GM12878 (cell line): Measurements from ENCODE around the gene EHBP1. TPM values are rescaled to one million over a fixed set of nuclear protein-coding genes. Genes with fewer than 3 reads are reported as not detected.
A peak's percentile ranks its signal among the peaks of the same experiment; 100 is the strongest.

Experiments
- ATAC-seq: fragments of 200-7000 bp; cut with Tn5 transposase; 3 replicates; pipeline ENCODE4 v1.9.1; 2020; ENCODE audit warnings: mild to moderate bottlenecking, moderate library complexity
- BruUV-seq: library from RNA; stranded (reverse); fragments of 400-500 nt; replicated peaks from 2 replicates; lab custom pipeline; 2021; lab: Mats Ljungman, UMichigan
- CTCF ChIA-PET: fragments of 300-600 bp; sonication (Branson Sonifier 250); formaldehyde crosslinking; extraction: SDS; loops from one replicate; lab custom pipeline; 2021; ENCODE audit warnings: inconsistent platforms; lab: Yijun Ruan, JAX
- POLR2A ChIA-PET: fragments of 350-600 bp; formaldehyde crosslinking; extraction: SDS; loops from one replicate; lab custom pipeline; 2021; ENCODE audit warnings: inconsistent platforms; lab: Charles Lee
- RAD21 ChIA-PET: fragments of 300-600 bp; sonication (Branson Sonifier 250); formaldehyde crosslinking; loops from one replicate; lab custom pipeline; 2023; ENCODE audit warnings: antibody characterized with exemption; ENCODE audit not compliant: unreplicated experiment; lab: Charles Lee
- SMC1A ChIA-PET: fragments of 300-600 bp; sonication (Branson Sonifier 250); formaldehyde crosslinking; loops from one replicate; lab custom pipeline; 2023; ENCODE audit not compliant: unreplicated experiment, uncharacterized antibody; lab: Charles Lee
- DNase-seq: peaks from one replicate; pipeline ENCODE4 v3.0.0-alpha.2; 2011; ENCODE audit warnings: low read depth, low spot score
- FAIRE-seq: peaks from 3 replicates; lab custom pipeline; 2011; peaks lifted over from hg19 to GRCh38; lab: Jason Lieb, UNC
- H2AFZ ChIP-seq: 2 replicates; pipeline ENCODE4 v1.6.0; 2011; ENCODE audit warnings: low read depth, low read length, control low read depth; ENCODE audit not compliant: control insufficient read depth
- H3K27ac ChIP-seq: 2 replicates; pipeline ENCODE4 v1.5.1; 2011; ENCODE audit warnings: control low read depth; ENCODE audit not compliant: control insufficient read depth, insufficient read depth
- H3K27me3 ChIP-seq, 2 experiments: replicated peaks in 1 of 2; 2 replicates each; pipeline versions ENCODE4 v1.6.0 to v1.6.1; 2011; ENCODE audit warnings: low read length in 1 of 2; ENCODE audit not compliant: control insufficient read depth in 2 of 2, insufficient read depth in 2 of 2
- H3K36me3 ChIP-seq, 2 experiments: 2 replicates each; pipeline ENCODE4 v1.5.1; 2011; ENCODE audit warnings: low read length in 1 of 2; ENCODE audit not compliant: control insufficient read depth in 2 of 2, insufficient read depth in 2 of 2
- H3K4me1 ChIP-seq: 2 replicates; pipeline ENCODE4 v1.6.1; 2011; ENCODE audit warnings: mild to moderate bottlenecking, low read length, moderate library complexity, mixed read lengths; ENCODE audit not compliant: control insufficient read depth, insufficient read depth
- H3K4me2 ChIP-seq: 2 replicates; pipeline ENCODE4 v1.6.0; 2011; ENCODE audit warnings: control low read depth; ENCODE audit not compliant: control insufficient read depth, insufficient read depth
- H3K4me3 ChIP-seq: fragments of 200-600 bp; sonication (generic); 2 replicates; pipeline ENCODE4 v1.5.1; 2016
- H3K79me2 ChIP-seq: 2 replicates; pipeline ENCODE4 v1.6.0; 2011; ENCODE audit warnings: low read length; ENCODE audit not compliant: control insufficient read depth, insufficient read depth
- H3K9ac ChIP-seq: 2 replicates; pipeline ENCODE4 v1.8.0; 2011; ENCODE audit warnings: low read length, control low read depth, mixed read lengths; ENCODE audit not compliant: control insufficient read depth, insufficient read depth
- H3K9me3 ChIP-seq: replicated peaks from 3 replicates; pipeline ENCODE4 v1.5.1; 2011; ENCODE audit warnings: mild to moderate bottlenecking, low read length; ENCODE audit not compliant: control insufficient read depth, insufficient read depth
- H4K20me1 ChIP-seq: 2 replicates; pipeline ENCODE4 v1.6.0; 2011; ENCODE audit not compliant: control insufficient read depth, insufficient read depth
- CHD1 ChIP-seq: IDR thresholded peaks from 2 replicates; pipeline ENCODE4 v1.6.1; 2012; ENCODE audit warnings: low read depth, low read length, improper control_type of control experiment
- CTCF ChIP-seq, 3 experiments: IDR thresholded peaks in 2 of 3; conservative IDR thresholded peaks in 1 of 3; 2 replicates each; pipeline ENCODE4 v1.5.1; 2011; ENCODE audit warnings: low read depth in 3 of 3, low read length in 3 of 3, mild to moderate bottlenecking in 3 of 3, control low read depth in 2 of 3, moderate library complexity in 2 of 3, inconsistent platforms in 1 of 3, mixed read lengths in 1 of 3; ENCODE audit not compliant: control insufficient read depth in 2 of 3, insufficient read depth in 1 of 3; ENCODE audit errors: extremely low read depth in 1 of 3
- POU2F2 ChIP-seq: IDR thresholded peaks from 3 replicates; pipeline ENCODE4 v1.6.1; 2011; ENCODE audit warnings: low read depth, mild to moderate bottlenecking, low read length, borderline replicate concordance
- RAD21 ChIP-seq: IDR thresholded peaks from 2 replicates; pipeline ENCODE4 v1.6.1; 2011; ENCODE audit warnings: mild to moderate bottlenecking, low read depth, low read length, moderate library complexity; ENCODE audit not compliant: insufficient read depth
- WRNIP1 ChIP-seq: IDR thresholded peaks from 2 replicates; pipeline ENCODE4 v1.6.1; 2011; ENCODE audit warnings: low read depth, low read length, improper control_type of control experiment, borderline replicate concordance
- ZBTB11 ChIP-seq: fragments of 450-650 bp; formaldehyde crosslinking; IDR thresholded peaks from 2 replicates; pipeline ENCODE4 v1.5.0; 2022; ENCODE audit warnings: mild to moderate bottlenecking, missing genetic modification characterization
- WGBS: methylation state at CpG from one replicate; pipeline ENCODE4 v1.1.6; 2016; ENCODE audit warnings: low lambda C conversion rate; ENCODE audit not compliant: insufficient replicate concordance, insufficient coverage; ENCODE audit errors: missing lambda C conversion rate; 5-methylcytosine and 5-hydroxymethylcytosine counted together
- in situ Hi-C: fragments of 300-500 bp; cut with MboI; formaldehyde crosslinking; loops from 9 replicates; pipeline ENCODE4 v1.14.3; 2018; ENCODE audit warnings: mixed read lengths
- intact Hi-C: fragments of 100-400 bp; cut with micrococcal nuclease; formaldehyde crosslinking; loops from one replicate; pipeline ENCODE4 v1.14.2; 2022; ENCODE audit not compliant: unreplicated experiment
- polyA plus RNA-seq, 11 experiments: library from polyadenylated mRNA; depleted of rRNA in 4 of 11; unstranded in 6 of 11; stranded (reverse) in 5 of 11; fragments of >200 nt; fragmentation: Nextera tagmentation in 4 of 11; fragmentation: Illumina TruSeq in 1 of 11; extraction: Ambion mirVana in 4 of 11; extraction: Trizol in 1 of 11; gene quantifications; 1 replicate in 1 of 11; 2 replicates in 10 of 11; pipeline versions ENCODE4 v1.2.1 to v1.2.3, GENCODE V29; 2011 to 2016; ENCODE audit warnings: inconsistent platforms in 2 of 11, missing spikeins in 2 of 11, low read depth in 1 of 11
- total RNA-seq, 4 experiments: library from RNA; depleted of rRNA in 3 of 4; stranded (reverse); fragments of >200 nt in 3 of 4; fragmentation: Illumina TruSeq in 1 of 4; extraction: Trizol in 1 of 4; gene quantifications; 2 replicates each; pipeline versions ENCODE4 v1.2.1 to v1.2.3, GENCODE V29; 2013 to 2021

The EHBP1 gene
- total and polyA plus RNA-seq, 10 of the 15 experiments (the other 5 are each of a cell fraction or from before 2014, with no cell fraction given): 5.7 to 26.1 (median 13.6) TPM

- Histone ChIP-seq H3K79me2 (peaks cover 8% of the 10 kb centered on the region), H3K4me2 (no peak overlapping the region), H3K27ac (no peak overlapping the region), H4K20me1 (no peaks in the 10 kb centered on the region), H3K4me1 (peaks cover 4% of the 10 kb centered on the region; the same call in 1 of the 2 replicates), H3K4me3 (no peak overlapping the region), H3K36me3 (peaks cover 0 to 3% of the 10 kb centered on the region in 2 experiments; a peak in 1 of 4 replicates), H3K9ac (no peak overlapping the region), H3K27me3 (no peaks in the 10 kb centered on the region), H2AFZ (no peak overlapping the region), H3K9me3 (peaks cover 8% of the 10 kb centered on the region)
- SMC1A ChIA-PET: interaction anchor here (0.8 to 1.5 kb wide), 5 partner anchors 9 to 268 kb away, joined by 3 to 4 read pairs (median 3); no protein-coding TSS in a partner anchor
- CTCF ChIA-PET: interaction anchor here (0.6 to 2.2 kb wide), 3 partner anchors 50 to 268 kb away, joined by 3 to 12 read pairs (median 4); no protein-coding TSS in a partner anchor
- BruUV-seq: no TSS peak
- ATAC-seq (peak; percentile 63), DNase-seq (no peak), FAIRE-seq (no peak)
- POLR2A ChIA-PET: interaction anchor here (0.6 to 1.3 kb wide), 3 partner anchors 11 to 268 kb away, joined by 3 to 4 read pairs (median 4); no protein-coding TSS in a partner anchor
- in situ Hi-C loops: no loop called here
- intact Hi-C loops: no loop called here
- RAD21 ChIA-PET: interaction anchor here (0.7 to 1.0 kb wide), 2 partner anchors 12 to 13 kb away, joined by 3 to 4 read pairs; no protein-coding TSS in a partner anchor
- WGBS: 62% methylated on average over 10 of the region's 10 CpGs
- TF ChIP-seq POU2F2 (peak; percentile 65; the same call in 1 of the 3 replicates), ZBTB11 (no peak), RAD21 (peak; percentile 31; the same call in 1 of the 2 replicates), CTCF (IDR thresholded peaks at IDR 0.05 in 2 of 3, conservative IDR thresholded peaks at IDR 0.05 in 1 of 3; ENCODE audit: control insufficient read depth in 2 of 3, extremely low read depth in 1 of 3, insufficient read depth in 1 of 3, low read depth in 3 of 3, low read length in 3 of 3) (peak in 2 of 3 experiments; percentile 7 to 18; a peak in 1 of 6 replicates), WRNIP1 (no peak), CHD1 (no peak)
Measured at GRCh38 chr2:62724886-62725711, 19.6 kb downstream of the EHBP1 start.
